Fibroblast of villous mesenchyme (primary cell): Measurements from ENCODE around the gene RAB6B. TPM values are rescaled to one million over a fixed set of nuclear protein-coding genes. Genes with fewer than 3 reads are reported as not detected.

ENCODE experiments used
- DNase-seq: peaks from one replicate; pipeline ENCODE4 v3.0.0-alpha.2; 2010; ENCODE audit warnings: low read depth
- H3K4me3 ChIP-seq: 2 replicates; pipeline ENCODE4 v1.5.1; 2011; ENCODE audit warnings: low read depth, mild to moderate bottlenecking, low read length
- CTCF ChIP-seq: IDR thresholded peaks from 2 replicates; pipeline ENCODE4 v1.5.1; 2012; ENCODE audit warnings: low read depth, mild to moderate bottlenecking, low read length; ENCODE audit not compliant: insufficient read depth
- total RNA-seq: library from RNA; depleted of rRNA; stranded (reverse); fragments of >200 nt; gene quantifications from 2 replicates; pipeline ENCODE4 v1.2.3, GENCODE V29; 2012

The RAB6B gene
- total RNA-seq, 1 donor: 0.86 TPM

- no peak for DNase-seq
- no peak overlapping the region for H3K4me3 ChIP-seq
- no peak for TF ChIP-seq CTCF
These were observed 25.9 kb upstream of the RAB6B start for GRCh38 chr3:133921592-133921991.

- no peak overlapping the region for H3K4me3 ChIP-seq
- TF ChIP-seq CTCF: no peak
These were observed 21.5 kb upstream of the RAB6B start for GRCh38 chr3:133917144-133917543.

DNA sequence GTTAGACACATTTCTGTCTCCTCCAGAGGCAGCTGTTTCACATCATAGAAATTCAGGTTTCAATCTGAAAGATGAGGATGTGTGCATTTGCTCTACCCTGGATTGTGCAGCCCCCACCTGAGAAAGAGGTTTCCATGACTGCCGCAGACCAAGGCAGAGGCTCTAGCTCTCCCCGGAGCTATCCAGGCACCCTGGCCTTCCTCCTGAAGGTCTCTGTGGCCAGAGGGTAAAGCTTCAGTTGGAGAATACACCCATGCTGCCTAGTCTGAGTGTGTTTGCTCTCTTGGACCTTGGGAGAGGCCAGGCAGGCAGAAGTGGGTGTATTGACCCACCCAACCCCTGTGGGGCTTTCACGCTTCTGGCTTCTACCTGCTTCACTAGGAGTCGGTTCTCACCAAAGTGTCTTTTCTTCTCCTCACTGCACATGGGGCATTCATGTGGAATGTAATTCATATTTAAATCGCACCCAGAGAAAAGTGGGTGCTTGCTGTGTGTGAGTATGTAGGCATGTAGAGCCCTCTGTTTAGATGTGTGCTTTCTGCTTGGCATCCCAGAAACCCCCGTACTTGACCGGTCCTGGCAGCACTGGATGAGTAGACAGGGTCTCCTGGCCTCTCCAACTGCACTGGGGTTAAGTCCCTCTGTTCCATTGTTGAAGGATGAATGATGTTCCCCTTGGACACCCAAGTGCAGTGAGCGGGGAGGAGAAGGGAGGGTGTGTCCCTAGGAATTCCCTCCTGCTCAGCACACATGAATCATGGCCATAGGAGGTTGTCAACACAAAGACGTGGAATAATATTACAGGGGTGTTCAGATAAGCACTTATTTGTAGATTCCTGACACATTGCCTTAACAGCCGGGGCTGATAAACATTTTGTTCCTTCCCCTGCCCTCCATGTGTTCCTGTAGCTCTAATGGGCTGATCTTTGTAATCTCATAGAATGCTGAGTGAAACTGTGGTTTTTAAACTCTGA lies 20.3 kb upstream of the RAB6B start:
- TF ChIP-seq CTCF: no peak
- no peak overlapping the region for H3K4me3 ChIP-seq
- no peak for DNase-seq

More at GRCh38 chr3:133917144-133917543, 21.5 kb upstream of the RAB6B start:
- DNase-seq: no peak

DNA sequence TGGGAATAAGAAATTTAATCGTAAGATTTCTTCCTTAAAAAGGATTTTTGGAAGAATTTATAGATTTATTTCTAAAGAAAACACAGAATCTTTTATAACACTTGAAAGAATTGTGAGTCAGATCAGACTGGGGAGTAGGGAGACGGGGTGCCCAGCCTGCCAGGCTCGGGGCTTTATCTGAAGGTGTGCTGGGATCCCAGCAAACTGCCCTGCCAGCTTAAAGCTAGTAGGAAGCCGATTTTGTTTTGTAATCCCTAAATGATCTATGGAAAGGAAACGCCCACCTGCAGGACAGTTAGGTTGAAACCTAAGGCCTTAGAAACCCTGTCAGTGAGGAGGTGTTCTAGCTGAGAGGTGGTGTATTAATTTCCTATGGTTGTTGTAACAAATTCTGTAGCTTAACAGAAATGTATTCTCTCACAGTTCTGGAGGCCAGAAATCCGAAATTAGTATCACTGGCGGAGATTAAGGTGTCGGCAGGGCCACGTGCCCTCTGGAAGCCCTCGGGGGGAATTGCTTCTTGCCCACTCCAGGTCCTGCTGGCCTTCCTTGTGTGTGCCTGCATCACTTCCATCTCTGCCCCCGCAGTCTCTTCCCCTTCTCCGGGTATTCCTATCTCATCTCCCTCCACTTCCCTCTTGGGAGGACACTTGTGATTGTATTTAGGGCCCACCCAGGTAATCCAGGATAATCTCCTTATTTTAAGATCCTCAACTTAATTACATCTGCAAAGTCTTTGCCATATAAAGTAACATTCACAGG lies 19.3 kb upstream of the RAB6B start:
- no peak overlapping the region for H3K4me3 ChIP-seq
- no peak for DNase-seq
- no peak for TF ChIP-seq CTCF

DNA sequence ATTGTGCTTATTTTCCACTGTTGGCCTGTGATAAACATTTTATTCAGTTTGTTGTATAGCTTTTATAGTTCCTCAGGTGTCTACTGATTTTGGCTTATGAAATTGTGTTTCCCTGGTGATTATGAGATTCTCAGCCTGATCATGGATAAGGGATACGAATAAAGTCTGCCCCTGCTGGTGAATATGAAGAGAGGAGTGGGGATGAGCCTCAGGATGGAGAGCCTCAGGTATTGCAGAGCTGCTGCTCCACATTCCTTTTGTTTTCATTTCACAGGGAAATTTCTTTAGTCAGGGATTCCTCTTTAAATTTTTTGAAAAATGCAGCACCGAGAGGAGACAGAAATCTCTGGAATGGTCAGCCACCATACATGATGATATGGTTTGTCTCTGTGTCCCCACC lies 14.7 kb upstream of the RAB6B start:
- DNase-seq: no peak
- peak; percentile 27 for TF ChIP-seq CTCF
- no peak overlapping the region for H3K4me3 ChIP-seq

GRCh38 chr3:133905376-133905775 lies 9.7 kb upstream of the RAB6B start:
- H3K4me3 ChIP-seq: no peak overlapping the region
- DNase-seq: no peak
- no peak for TF ChIP-seq CTCF
